ENCODE results near the gene NEBL. TPM values are rescaled to one million over a fixed set of nuclear protein-coding genes. Genes with fewer than 3 reads are reported as not detected.

The NEBL gene
- total RNA-seq, 4 donors from 2014 or later, result 1.9 to 6.5 (median 2.4) TPM

DNA sequence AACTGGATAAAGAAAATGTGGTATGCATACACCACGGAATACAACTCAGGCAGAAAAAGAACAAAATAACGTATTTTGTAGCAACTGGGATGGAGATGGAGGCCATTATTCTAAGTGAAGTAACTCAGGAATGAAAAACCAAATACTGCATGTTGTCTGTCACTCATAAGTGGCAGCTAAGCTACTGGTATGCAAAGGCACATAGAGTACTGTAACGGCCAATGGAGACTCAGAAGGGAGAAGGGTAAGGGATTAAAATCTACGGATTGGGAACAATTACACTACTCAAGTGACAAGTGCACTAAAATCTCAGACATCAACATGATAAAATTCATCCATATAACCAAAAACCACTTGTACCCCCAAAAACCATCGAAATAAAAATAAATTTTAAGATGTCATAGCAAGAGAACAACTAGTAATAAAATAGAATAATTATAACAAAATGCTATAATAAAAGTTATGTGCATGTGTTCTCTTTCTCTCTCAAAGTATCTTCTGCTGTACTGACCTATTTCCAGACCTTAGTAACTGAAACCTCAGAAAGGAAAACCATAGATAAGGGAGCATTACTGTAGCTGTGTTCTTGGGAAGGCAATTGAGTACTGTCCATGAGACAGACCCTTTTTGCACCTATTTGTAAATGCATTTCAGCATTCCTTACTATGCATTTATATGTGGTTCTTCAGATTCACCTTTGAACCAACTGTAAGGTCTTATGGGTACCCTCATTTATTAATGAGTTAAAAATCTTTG is 6.7 kb upstream of the NEBL start:
- no peaks in the 10 kb centered on the region for H3K36me3 ChIP-seq
- no peaks in the 10 kb centered on the region for H3K27me3 ChIP-seq
- TF ChIP-seq, protein P1, sequence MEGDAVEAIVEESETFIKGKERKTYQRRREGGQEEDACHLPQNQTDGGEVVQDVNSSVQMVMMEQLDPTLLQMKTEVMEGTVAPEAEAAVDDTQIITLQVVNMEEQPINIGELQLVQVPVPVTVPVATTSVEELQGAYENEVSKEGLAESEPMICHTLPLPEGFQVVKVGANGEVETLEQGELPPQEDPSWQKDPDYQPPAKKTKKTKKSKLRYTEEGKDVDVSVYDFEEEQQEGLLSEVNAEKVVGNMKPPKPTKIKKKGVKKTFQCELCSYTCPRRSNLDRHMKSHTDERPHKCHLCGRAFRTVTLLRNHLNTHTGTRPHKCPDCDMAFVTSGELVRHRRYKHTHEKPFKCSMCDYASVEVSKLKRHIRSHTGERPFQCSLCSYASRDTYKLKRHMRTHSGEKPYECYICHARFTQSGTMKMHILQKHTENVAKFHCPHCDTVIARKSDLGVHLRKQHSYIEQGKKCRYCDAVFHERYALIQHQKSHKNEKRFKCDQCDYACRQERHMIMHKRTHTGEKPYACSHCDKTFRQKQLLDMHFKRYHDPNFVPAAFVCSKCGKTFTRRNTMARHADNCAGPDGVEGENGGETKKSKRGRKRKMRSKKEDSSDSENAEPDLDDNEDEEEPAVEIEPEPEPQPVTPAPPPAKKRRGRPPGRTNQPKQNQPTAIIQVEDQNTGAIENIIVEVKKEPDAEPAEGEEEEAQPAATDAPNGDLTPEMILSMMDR (IDR thresholded peaks at IDR 0.05), result no peak
- TF ChIP-seq EP300 (IDR thresholded peaks at IDR 0.05), result no peak
- TF ChIP-seq POLR2AphosphoS5 (IDR thresholded peaks at IDR 0.05), result no peak
- no peak for TF ChIP-seq POLR2A (IDR thresholded peaks at IDR 0.05)
- H3K27ac ChIP-seq, result no peak overlapping the region
- H3K4me1 ChIP-seq, result no peaks in the 10 kb centered on the region
- no peak overlapping the region for H3K4me3 ChIP-seq
- H3K9me3 ChIP-seq, result no peaks in the 10 kb centered on the region
- WGBS, 2 donors (ENCODE audit: low coverage in 1 of 2), result 85 to 93% methylated on average over 4 to 5 of the region's 5 CpGs
- no peak for ATAC-seq

DNA sequence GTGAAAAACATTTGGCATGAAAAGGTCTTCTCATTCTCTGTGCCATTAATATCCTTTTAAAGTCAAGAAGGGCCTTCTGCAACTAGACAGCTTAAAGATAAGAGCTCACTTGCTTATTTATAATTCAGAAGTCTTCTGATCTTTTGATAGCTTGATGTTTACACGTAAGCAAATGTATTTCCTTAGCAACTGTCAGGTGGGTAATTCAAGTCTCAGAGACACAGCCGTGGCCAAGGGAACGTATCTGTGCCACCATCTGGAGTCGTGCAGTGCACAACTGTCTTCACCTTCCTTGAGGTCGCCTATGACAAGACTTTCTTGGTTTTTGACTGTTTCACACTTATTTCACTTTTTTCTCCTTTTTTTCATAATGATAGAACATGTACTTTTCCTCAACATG is 4.0 kb upstream of the NEBL start:
- TF ChIP-seq, protein P1 (IDR thresholded peaks at IDR 0.05), result no peak
- no peak for TF ChIP-seq POLR2A (IDR thresholded peaks at IDR 0.05)
- no peak for TF ChIP-seq POLR2AphosphoS5 (IDR thresholded peaks at IDR 0.05)
- no peak for TF ChIP-seq EP300 (IDR thresholded peaks at IDR 0.05)
- 42 to 56% methylated on average over 5 of the region's 5 CpGs for WGBS, 2 donors (ENCODE audit: low coverage in 1 of 2)
- Histone ChIP-seq H3K27me3 (no peaks in the 10 kb centered on the region), H3K36me3 (no peaks in the 10 kb centered on the region), H3K4me3 (no peak overlapping the region), H3K9me3 (no peaks in the 10 kb centered on the region), H3K27ac (no peak overlapping the region), H3K4me1 (no peaks in the 10 kb centered on the region)
- no peak for ATAC-seq

DNA sequence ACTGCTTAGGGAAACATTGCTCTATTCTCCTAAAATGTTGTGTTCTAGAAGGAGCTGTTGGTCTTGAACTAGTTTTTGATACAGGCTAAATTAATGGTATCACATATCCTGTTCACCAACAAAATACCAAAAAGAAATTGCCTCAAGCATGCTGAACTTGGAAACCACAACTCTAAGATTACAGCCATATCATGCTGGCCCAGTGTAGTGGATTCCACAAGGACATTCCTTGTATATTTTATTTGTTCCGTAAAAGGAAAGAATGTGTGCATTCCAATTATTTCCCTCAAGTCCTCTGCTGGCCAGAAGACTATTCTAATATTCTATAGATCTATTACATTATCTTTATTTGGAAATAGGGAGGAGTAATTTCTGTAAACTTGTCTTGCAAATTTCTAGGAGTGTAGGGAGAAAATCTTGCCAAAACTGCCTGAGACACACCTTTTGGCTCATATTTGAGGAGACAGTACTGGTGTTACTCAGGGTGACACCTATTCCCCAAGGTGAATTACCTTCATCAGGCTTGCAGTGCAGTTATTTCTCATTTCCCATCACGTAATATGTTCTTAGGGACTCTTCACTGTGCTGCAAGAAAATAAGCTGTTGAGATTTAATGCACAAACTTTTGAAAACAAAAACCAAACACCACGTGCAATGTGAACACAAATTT is 1.9 kb upstream of the NEBL start:
- Histone ChIP-seq H3K9me3 (no peaks in the 10 kb centered on the region), H3K36me3 (no peaks in the 10 kb centered on the region), H3K4me1 (no peaks in the 10 kb centered on the region), H3K27ac (no peak overlapping the region), H3K4me3 (no peak overlapping the region), H3K27me3 (no peaks in the 10 kb centered on the region)
- ATAC-seq, result no peak
- WGBS, 2 donors (ENCODE audit: low coverage in 1 of 2), result 54 to 60% methylated on average over 3 of the region's 3 CpGs
- TF ChIP-seq POLR2AphosphoS5 (IDR thresholded peaks at IDR 0.05), result no peak
- TF ChIP-seq, protein P1 (IDR thresholded peaks at IDR 0.05), result no peak
- TF ChIP-seq POLR2A (IDR thresholded peaks at IDR 0.05), result no peak
- TF ChIP-seq EP300 (IDR thresholded peaks at IDR 0.05), result no peak

DNA sequence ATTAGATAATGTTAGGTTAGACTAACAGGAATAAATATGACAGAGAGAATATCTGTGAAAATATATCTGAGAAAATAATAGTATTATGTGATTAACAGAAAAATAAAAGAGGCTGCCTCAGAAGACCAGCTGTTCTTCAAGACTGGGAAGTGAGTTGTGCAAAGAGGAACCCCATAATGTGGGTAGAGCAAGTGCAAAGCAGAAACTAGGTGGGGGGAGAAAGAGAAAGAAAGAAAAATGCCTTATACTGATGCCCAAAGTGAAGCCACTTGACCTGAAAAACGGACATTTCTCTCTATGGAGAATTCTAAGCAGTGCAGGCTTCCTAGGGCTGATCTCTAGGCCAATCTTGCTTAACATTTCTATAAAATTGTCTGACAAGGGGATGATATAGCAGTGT is 3.8 kb downstream of the NEBL start:
- ATAC-seq, result no peak
- TF ChIP-seq, protein P1 (IDR thresholded peaks at IDR 0.05), result no peak
- TF ChIP-seq EP300 (IDR thresholded peaks at IDR 0.05) (no peak), POLR2AphosphoS5 (IDR thresholded peaks at IDR 0.05) (no peak), POLR2A (IDR thresholded peaks at IDR 0.05) (no peak)
- no peak overlapping the region for H3K27ac ChIP-seq
- H3K9me3 ChIP-seq, result no peaks in the 10 kb centered on the region
- no peaks in the 10 kb centered on the region for H3K36me3 ChIP-seq
- no peaks in the 10 kb centered on the region for H3K4me1 ChIP-seq
- WGBS, 2 donors (ENCODE audit: low coverage in 1 of 2), result 50 to 78% methylated on average over 1 of the region's 1 CpG
- no peak overlapping the region for H3K4me3 ChIP-seq
- H3K27me3 ChIP-seq, result no peaks in the 10 kb centered on the region

DNA sequence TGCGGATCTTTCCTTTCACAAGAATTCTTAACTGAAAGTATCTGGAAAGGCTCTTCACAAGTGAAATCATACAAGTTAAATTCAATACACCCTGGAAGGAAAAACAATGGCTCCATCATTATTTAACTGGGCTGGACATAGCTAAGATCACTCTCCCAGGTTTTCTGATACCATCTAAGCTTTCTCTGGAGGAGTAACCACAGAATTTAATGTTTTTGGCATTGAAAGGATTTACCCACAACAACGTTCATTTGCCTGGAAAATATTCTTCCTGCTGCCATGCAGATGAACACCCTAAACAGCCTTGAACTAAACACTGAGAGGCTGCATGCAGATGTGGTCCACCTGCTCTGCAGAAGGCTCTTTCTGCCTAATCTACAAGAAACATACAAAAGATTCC is 4.3 kb downstream of the NEBL start:
- no peak overlapping the region for H3K27ac ChIP-seq
- no peaks in the 10 kb centered on the region for H3K9me3 ChIP-seq
- ATAC-seq, result no peak
- no peaks in the 10 kb centered on the region for H3K36me3 ChIP-seq
- TF ChIP-seq, protein P1 (IDR thresholded peaks at IDR 0.05), result no peak
- TF ChIP-seq POLR2A (IDR thresholded peaks at IDR 0.05), result no peak
- no peak for TF ChIP-seq EP300 (IDR thresholded peaks at IDR 0.05)
- TF ChIP-seq POLR2AphosphoS5 (IDR thresholded peaks at IDR 0.05), result no peak
- H3K4me3 ChIP-seq, result no peak overlapping the region
- no peaks in the 10 kb centered on the region for H3K27me3 ChIP-seq
- 17 to 100% methylated on average over 1 of the region's 2 CpGs for WGBS, 2 donors (ENCODE audit: low coverage in 1 of 2)
- no peaks in the 10 kb centered on the region for H3K4me1 ChIP-seq
